ENCODE measurements around the gene ZNF185. TPM values are rescaled to one million over a fixed set of nuclear protein-coding genes. Genes with fewer than 3 reads are reported as not detected.

Gene ZNF185
- total and polyA plus RNA-seq, 2 of the 8 experiments (the other 6 are each of a cell fraction or from before 2014, with no cell fraction given): 15.6 to 20.1 TPM

DNA sequence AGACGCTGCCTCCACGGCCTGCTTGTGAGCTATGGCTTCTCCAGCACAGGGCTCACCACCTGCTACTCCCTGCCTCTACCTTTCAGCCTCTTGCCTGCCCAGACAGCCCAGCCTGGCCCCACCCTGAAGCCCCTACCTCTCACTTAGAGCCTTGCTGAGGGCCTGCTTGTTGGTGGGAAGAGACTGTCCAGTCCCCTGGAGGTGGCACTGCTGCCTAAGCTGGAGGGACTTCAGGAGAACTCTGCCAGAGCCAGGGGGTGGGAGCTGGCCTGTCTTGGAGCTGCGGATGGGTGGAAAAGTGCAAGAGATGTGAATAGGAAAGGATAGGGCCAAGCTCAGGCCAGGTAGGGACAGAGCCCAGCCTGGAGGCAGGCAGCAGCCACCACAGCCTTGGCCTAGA lies 2.7 kb upstream of the ZNF185 start (continued):
- TF ChIP-seq BRCA1 (IDR thresholded peaks at IDR 0.05; ENCODE audit: low read depth, low read length) (no peak), SP4 (IDR thresholded peaks at IDR 0.05; ENCODE audit: low read length) (no peak)

All from H1 (cell line).